IMR-90 (cell line): ENCODE results near the gene H1-8. TPM values are rescaled to one million over a fixed set of nuclear protein-coding genes. Genes with fewer than 3 reads are reported as not detected.

ENCODE experiments used
- ATAC-seq: fragments of 200-7000 bp; cut with Tn5 transposase; 2 replicates; pipeline ENCODE4 v1.9.1; 2020; ENCODE audit warnings: low read depth, mild to moderate bottlenecking, moderate library complexity
- BruUV-seq: library from RNA; stranded (reverse); fragments of 400-500 nt; replicated peaks from 2 replicates; lab custom pipeline; 2021; lab: Mats Ljungman, UMichigan
- CTCF ChIA-PET: fragments of 300-600 bp; formaldehyde crosslinking; extraction: SDS; loops from one replicate; lab custom pipeline; 2021; ENCODE audit warnings: antibody characterized with exemption; lab: Yijun Ruan, JAX
- POLR2A ChIA-PET: fragments of 300-600 bp; sonication (Branson Sonifier 250); formaldehyde crosslinking; loops from one replicate; lab custom pipeline; 2022; ENCODE audit warnings: antibody characterized with exemption; ENCODE audit not compliant: unreplicated experiment; lab: Charles Lee
- DNase-seq: peaks from one replicate; pipeline ENCODE4 v3.0.0; 2013
- H2AFZ ChIP-seq: replicated peaks from 2 replicates; pipeline ENCODE3; 2013; ENCODE audit warnings: low read length, mild to moderate bottlenecking; ENCODE audit not compliant: poor library complexity
- H2AK5ac ChIP-seq: 2 replicates; pipeline ENCODE4 v1.6.1; 2013; ENCODE audit warnings: low read depth, low read length, inconsistent platforms
- H2AK9ac ChIP-seq: replicated peaks from 2 replicates; pipeline ENCODE3; 2013; ENCODE audit warnings: mild to moderate bottlenecking, low read depth, low read length, moderate library complexity; ENCODE audit not compliant: poor library complexity
- H2BK120ac ChIP-seq: 2 replicates; pipeline ENCODE4 v1.6.1; 2013; ENCODE audit warnings: low read depth, low read length, inconsistent platforms
- H2BK15ac ChIP-seq: 3 replicates; pipeline ENCODE4 v1.6.1; 2013; ENCODE audit warnings: low read depth, low read length, inconsistent platforms
- H2BK20ac ChIP-seq: 2 replicates; pipeline ENCODE4 v1.6.1; 2013; ENCODE audit warnings: low read depth, mild to moderate bottlenecking, inconsistent platforms, low read length, moderate library complexity
- H2BK5ac ChIP-seq: 2 replicates; pipeline ENCODE4 v1.6.1; 2013; ENCODE audit warnings: mild to moderate bottlenecking, low read depth, low read length, inconsistent platforms; ENCODE audit not compliant: poor library complexity, severe bottlenecking
- H3K14ac ChIP-seq: replicated peaks from 2 replicates; pipeline ENCODE4 v1.6.1; 2013; ENCODE audit warnings: low read depth, low read length, inconsistent platforms
- H3K18ac ChIP-seq: 2 replicates; pipeline ENCODE4 v1.6.1; 2013; ENCODE audit warnings: low read depth, low read length, control low read depth
- H3K23ac ChIP-seq: 2 replicates; pipeline ENCODE4 v1.6.1; 2013; ENCODE audit warnings: low read depth, low read length, inconsistent platforms
- H3K27ac ChIP-seq: 2 replicates; pipeline ENCODE4 v1.5.1; 2013; ENCODE audit warnings: mild to moderate bottlenecking, control low read depth, low read length; ENCODE audit not compliant: insufficient read depth
- H3K27me3 ChIP-seq: 2 replicates; pipeline ENCODE4 v1.6.1; 2013; ENCODE audit warnings: low read length; ENCODE audit not compliant: control insufficient read depth, insufficient read depth
- H3K36me3 ChIP-seq: 2 replicates; pipeline ENCODE4 v1.6.1; 2013; ENCODE audit warnings: low read length, mixed read lengths; ENCODE audit not compliant: control insufficient read depth, insufficient read depth
- H3K4ac ChIP-seq: 2 replicates; pipeline ENCODE4 v1.6.1; 2013; ENCODE audit warnings: low read depth, low read length, inconsistent platforms
- H3K4me1 ChIP-seq: 2 replicates; pipeline ENCODE4 v1.6.1; 2013; ENCODE audit warnings: low read length, mixed read lengths; ENCODE audit not compliant: control insufficient read depth, insufficient read depth
- H3K4me2 ChIP-seq: 2 replicates; pipeline ENCODE4 v1.6.1; 2013; ENCODE audit warnings: low read depth, mild to moderate bottlenecking, control low read depth, low read length, moderate library complexity
- H3K4me3 ChIP-seq: 2 replicates; pipeline ENCODE4 v1.5.1; 2013; ENCODE audit warnings: low read depth, mild to moderate bottlenecking, control low read depth, low read length, moderate library complexity; ENCODE audit not compliant: insufficient read depth
- H3K56ac ChIP-seq: 2 replicates; pipeline ENCODE4 v1.6.1; 2013; ENCODE audit warnings: low read length, inconsistent platforms; ENCODE audit not compliant: insufficient read depth; ENCODE audit errors: extremely low read depth
- H3K79me1 ChIP-seq, 2 experiments: 2 replicates each; pipeline ENCODE4 v1.6.1; 2013; ENCODE audit warnings: low read length in 2 of 2, inconsistent platforms in 1 of 2, low read depth in 1 of 2
- H3K9ac ChIP-seq: 2 replicates; pipeline ENCODE4 v1.6.1; 2013; ENCODE audit warnings: low read depth, low read length, control low read depth
- H3K9me1 ChIP-seq: 2 replicates; pipeline ENCODE4 v1.6.1; 2013; ENCODE audit warnings: low read length, inconsistent platforms; ENCODE audit not compliant: insufficient read depth
- H3K9me3 ChIP-seq: 2 replicates; pipeline ENCODE4 v1.6.1; 2013; ENCODE audit warnings: low read length; ENCODE audit not compliant: control insufficient read depth, insufficient read depth
- H4K20me1 ChIP-seq: 2 replicates; pipeline ENCODE4 v1.6.1; 2013; ENCODE audit warnings: low read length, inconsistent platforms; ENCODE audit not compliant: insufficient read depth
- H4K5ac ChIP-seq: 2 replicates; pipeline ENCODE4 v1.6.1; 2013; ENCODE audit warnings: mild to moderate bottlenecking, low read depth, low read length, control low read depth
- H4K8ac ChIP-seq, 2 experiments: 2 replicates each; pipeline ENCODE4 v1.6.1; 2013; ENCODE audit warnings: low read depth in 2 of 2, low read length in 2 of 2, control low read depth in 1 of 2, inconsistent platforms in 1 of 2
- H4K91ac ChIP-seq: 2 replicates; pipeline ENCODE4 v1.6.1; 2013; ENCODE audit warnings: low read depth, low read length, inconsistent platforms; ENCODE audit not compliant: insufficient read depth
- CEBPB ChIP-seq: IDR thresholded peaks from 2 replicates; pipeline ENCODE4 v1.6.1; 2012; ENCODE audit warnings: low read depth, low read length, improper control_type of control experiment
- MXI1 ChIP-seq: IDR thresholded peaks from 2 replicates; pipeline ENCODE4 v1.6.1; 2012; ENCODE audit warnings: low read depth, mild to moderate bottlenecking, low read length, moderate library complexity, borderline replicate concordance
- RAD21 ChIP-seq: IDR thresholded peaks from 2 replicates; pipeline ENCODE4 v1.6.1; 2012; ENCODE audit warnings: low read length, improper control_type of control experiment
- RCOR1 ChIP-seq: IDR thresholded peaks from 2 replicates; pipeline ENCODE4 v1.6.1; 2012; ENCODE audit warnings: mild to moderate bottlenecking, low read length, improper control_type of control experiment; ENCODE audit not compliant: insufficient replicate concordance
- RFX5 ChIP-seq: IDR thresholded peaks from 2 replicates; pipeline ENCODE4 v1.8.0; 2012; ENCODE audit warnings: low read depth, mild to moderate bottlenecking, low read length, moderate library complexity
- WGBS, 2 experiments: methylation state at CpG; one replicate each; pipeline versions ENCODE4 v1.1.5 to v1.1.7; 2013; ENCODE audit warnings: missing lambda C conversion rate in 2 of 2; ENCODE audit not compliant: insufficient read length in 1 of 2; ENCODE audit errors: extremely low coverage in 2 of 2; 5-methylcytosine and 5-hydroxymethylcytosine counted together
- dilution Hi-C: fragments of 300-500 bp; cut with HindIII; formaldehyde crosslinking; loops from one replicate; pipeline ENCODE4 v1.14.3; 2018; ENCODE audit warnings: low sequenced_read_pairs; ENCODE audit not compliant: unreplicated experiment
- in situ Hi-C: fragments of 300-500 bp; cut with MboI; formaldehyde crosslinking; loops from 3 replicates; pipeline ENCODE4 v1.14.3; 2019; ENCODE audit warnings: low sequenced_read_pairs, inconsistent platforms, mixed read lengths
- intact Hi-C: fragments of 100-400 bp; cut with micrococcal nuclease; formaldehyde crosslinking; loops from 2 replicates; pipeline ENCODE4 v1.10.0; 2022
- polyA plus RNA-seq, 3 experiments: library from polyadenylated mRNA; depleted of rRNA; stranded (reverse); fragments of >200 nt; gene quantifications; 2 replicates each; pipeline ENCODE4 v1.2.3, GENCODE V29; 2012; ENCODE audit warnings: low replicate concordance in 1 of 3
- total RNA-seq: library from RNA; depleted of rRNA; stranded (reverse); fragments of >200 nt; gene quantifications from 2 replicates; pipeline ENCODE4 v1.2.3, GENCODE V29; 2012
- TF ChIP-seq, protein P1 (sequence below): conservative IDR thresholded peaks from 2 replicates; pipeline ENCODE4 v1.5.1; 2012; ENCODE audit warnings: mild to moderate bottlenecking, low read depth, low read length, improper control_type of control experiment

Gene H1-8
- total and polyA plus RNA-seq, 2 of the 4 experiments (the other 2 are of a cell fraction) = not detected

- intact Hi-C loops = no loop called here
- H2BK120ac ChIP-seq = no peak overlapping the region
- H3K9me1 ChIP-seq = no peaks in the 10 kb centered on the region; the same call in 1 of the 2 replicates
- H4K5ac ChIP-seq = no peak overlapping the region
- H3K27ac ChIP-seq = no peak overlapping the region
- H3K4ac ChIP-seq = no peak overlapping the region
- in situ Hi-C loops = no loop called here
- no peak overlapping the region for H4K8ac ChIP-seq
- no peak overlapping the region for H2BK5ac ChIP-seq
- no peaks in the 10 kb centered on the region for H3K27me3 ChIP-seq
- no peak overlapping the region for H2AFZ ChIP-seq
- H3K4me1 ChIP-seq = peaks cover 2% of the 10 kb centered on the region; the same call in 1 of the 2 replicates
- H3K56ac ChIP-seq = no peak overlapping the region
- no peak for ATAC-seq
- H2AK5ac ChIP-seq = no peak overlapping the region
- no CpG with 5 or more reads among the region's 4 CpGs for WGBS, 2 experiments
- H3K14ac ChIP-seq = no peak overlapping the region; the same call in 1 of the 2 replicates
- no peaks in the 10 kb centered on the region for H4K20me1 ChIP-seq
- no peak overlapping the region for H3K18ac ChIP-seq
- H2AK9ac ChIP-seq = no peak overlapping the region
- no peak for DNase-seq
- TF ChIP-seq, protein P1, sequence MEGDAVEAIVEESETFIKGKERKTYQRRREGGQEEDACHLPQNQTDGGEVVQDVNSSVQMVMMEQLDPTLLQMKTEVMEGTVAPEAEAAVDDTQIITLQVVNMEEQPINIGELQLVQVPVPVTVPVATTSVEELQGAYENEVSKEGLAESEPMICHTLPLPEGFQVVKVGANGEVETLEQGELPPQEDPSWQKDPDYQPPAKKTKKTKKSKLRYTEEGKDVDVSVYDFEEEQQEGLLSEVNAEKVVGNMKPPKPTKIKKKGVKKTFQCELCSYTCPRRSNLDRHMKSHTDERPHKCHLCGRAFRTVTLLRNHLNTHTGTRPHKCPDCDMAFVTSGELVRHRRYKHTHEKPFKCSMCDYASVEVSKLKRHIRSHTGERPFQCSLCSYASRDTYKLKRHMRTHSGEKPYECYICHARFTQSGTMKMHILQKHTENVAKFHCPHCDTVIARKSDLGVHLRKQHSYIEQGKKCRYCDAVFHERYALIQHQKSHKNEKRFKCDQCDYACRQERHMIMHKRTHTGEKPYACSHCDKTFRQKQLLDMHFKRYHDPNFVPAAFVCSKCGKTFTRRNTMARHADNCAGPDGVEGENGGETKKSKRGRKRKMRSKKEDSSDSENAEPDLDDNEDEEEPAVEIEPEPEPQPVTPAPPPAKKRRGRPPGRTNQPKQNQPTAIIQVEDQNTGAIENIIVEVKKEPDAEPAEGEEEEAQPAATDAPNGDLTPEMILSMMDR = no peak
- TF ChIP-seq RAD21 (no peak), CEBPB (0 out of 2 replicates have a peak, but pooled peaks have one; percentile 9), RFX5 (no peak), RCOR1 (no peak), MXI1 (no peak)
- no peak overlapping the region for H4K91ac ChIP-seq
- no peak overlapping the region for H3K4me2 ChIP-seq
- no peak overlapping the region for H2BK20ac ChIP-seq
- H3K9ac ChIP-seq = no peak overlapping the region
- H3K9me3 ChIP-seq = no peaks in the 10 kb centered on the region
- ChIA-PET CTCF (no interaction called here), POLR2A (no interaction called here)
- no peak overlapping the region for H2BK15ac ChIP-seq
- peaks cover 1% of the 10 kb centered on the region; the same call in 1 of the 2 replicates for H3K36me3 ChIP-seq
- H3K23ac ChIP-seq = no peak overlapping the region
- H3K79me1 ChIP-seq = no peaks in the 10 kb centered on the region
- BruUV-seq = no TSS peak
- dilution Hi-C loops = no loop called here
- no peak overlapping the region for H3K4me3 ChIP-seq
Observed at GRCh38 chr3:129524081-129524480, 18.9 kb upstream of the H1-8 start.
